Heart right ventricle (tissue), 16 donors: ENCODE measurements around the gene CELSR1. TPM values are rescaled to one million over a fixed set of nuclear protein-coding genes. Genes with fewer than 3 reads are reported as not detected.

Experiments used
- ATAC-seq, 8 donors: fragments of 200-7000 bp; cut with Tn5 transposase; one replicate each; pipeline ENCODE4 v1.9.1; 2020; ENCODE audit warnings: mild to moderate bottlenecking in 8 of 8, moderate library complexity in 8 of 8, moderate number of reproducible peaks in 1 of 8
- DNase-seq, 2 donors: peaks; one replicate each; pipeline ENCODE4 v3.0.0-alpha.2; 2020
- H3K27ac ChIP-seq, 10 donors: fragments of 200-600 bp; sonication (generic) in 2 of 10; one replicate each; pipeline versions ENCODE4 v1.5.0 to v1.8.0; 2020 to 2022; ENCODE audit warnings: mild to moderate bottlenecking in 3 of 10
- H3K27me3 ChIP-seq, 7 donors: fragments of 200-600 bp; one replicate each; pipeline ENCODE4 v1.8.0; 2021 to 2022; ENCODE audit warnings: mild to moderate bottlenecking in 2 of 7
- H3K36me3 ChIP-seq, 9 donors: fragments of 200-600 bp; sonication (generic) in 1 of 9; one replicate each; pipeline versions ENCODE4 v1.5.0 to v1.8.0; 2020 to 2022; ENCODE audit warnings: mild to moderate bottlenecking in 2 of 9
- H3K4me1 ChIP-seq, 9 donors: fragments of 200-600 bp; sonication (generic) in 1 of 9; one replicate each; pipeline versions ENCODE4 v1.5.0 to v1.8.0; 2020 to 2022; ENCODE audit warnings: mild to moderate bottlenecking in 4 of 9
- H3K4me3 ChIP-seq, 10 donors: fragments of 200-600 bp; sonication (generic) in 2 of 10; one replicate each; pipeline versions ENCODE4 v1.5.0 to v1.8.0; 2020 to 2022; ENCODE audit warnings: mild to moderate bottlenecking in 7 of 10, moderate library complexity in 2 of 10
- H3K9me3 ChIP-seq, 11 donors: fragments of 200-600 bp in 10 of 11; sonication (generic) in 2 of 11; one replicate each; pipeline versions ENCODE4 v1.5.0 to v1.8.0; 2013 to 2022; ENCODE audit warnings: mild to moderate bottlenecking in 2 of 11, control low read depth in 1 of 11, moderate library complexity in 1 of 11
- WGBS, 2 donors: extraction: QIAGEN DNeasy Blood & Tissue Kit; methylation state at CpG; one replicate each; pipeline ENCODE4 v1.1.7; 2013; ENCODE audit warnings: inconsistent platforms in 1 of 2; 5-methylcytosine and 5-hydroxymethylcytosine counted together
- intact Hi-C, 10 donors: fragments of 100-400 bp; cut with DNase I; formaldehyde crosslinking; loops; one replicate each; pipeline versions ENCODE4 v1.11.1 to v1.14.2; 2022
- polyA plus RNA-seq, 2 donors: library from polyadenylated mRNA; stranded (reverse); fragments of 200-250 nt; gene quantifications; one replicate each; pipeline ENCODE4 v1.2.3, GENCODE V29; 2013
- total RNA-seq, 10 donors: library from RNA; stranded (reverse); fragmentation: NEBNext Ultra II Directional in 3 of 10; extraction: Animal tissue kit (Norgen Biotek cat#: 25700) in 3 of 10; gene quantifications; one replicate each; pipeline versions ENCODE4 v1.2.1 to v1.2.4, GENCODE V29; 2021 to 2023
- TF ChIP-seq, protein P1 (sequence below), 9 donors: fragments of 200-600 bp; sonication (generic) in 2 of 9; IDR thresholded peaks; one replicate each; pipeline versions ENCODE4 v1.5.0 to v1.8.0; 2021 to 2022; ENCODE audit warnings: antibody characterized with exemption in 9 of 9, mild to moderate bottlenecking in 5 of 9, moderate library complexity in 1 of 9
- donor health status: Arrhythmogenic right ventricular cardiomyopathy.
- donor health status: ischemic (EF 13 %, LVEDD 7.1; RV severe dilation, severe dysfunction).
- donor health status: healthy with polysubstance abuse.
- donor health status: DM: no; HTN: yes; CAD: no.
- donor health status: DM: no; HTN: no; CAD: no.
- donor health status: ischemic (EF 25% LVEDD 6.9; RV normal size, moderate dysfunction).
- donor health status: ischemic (EF 25% LVEDD 5.7; RV mildly dilated, moderate dysfunction).
- donor health status: healthy.
- donor health status: DM: yes; HTN: yes; CAD: no.
- donor health status: Ischemic cardiomyopathy.
- donor health status: ischemic (EF 35%, LVEDD 5.7; RV mildly dilated, moderate dysfunction).
- donor health status: nonischemic (EF 11% LVEDD 7.7; RV severe dilation, severe dysfunction).
- donor health status: DM: yes; HTN: yes; CAD: no.
- donor health status: PGD.
- donor health status: ischemic (EF 29% LVEDD 5.4; RV normal size, mild dysfunction).
- donor health status: nonischemic (EF 23%, LVEDD 6.1; RV moderate dilation, normal function).

Gene CELSR1
- total and polyA plus RNA-seq, 12 donors = 4.0 to 16.7 (median 11.4) TPM

DNA sequence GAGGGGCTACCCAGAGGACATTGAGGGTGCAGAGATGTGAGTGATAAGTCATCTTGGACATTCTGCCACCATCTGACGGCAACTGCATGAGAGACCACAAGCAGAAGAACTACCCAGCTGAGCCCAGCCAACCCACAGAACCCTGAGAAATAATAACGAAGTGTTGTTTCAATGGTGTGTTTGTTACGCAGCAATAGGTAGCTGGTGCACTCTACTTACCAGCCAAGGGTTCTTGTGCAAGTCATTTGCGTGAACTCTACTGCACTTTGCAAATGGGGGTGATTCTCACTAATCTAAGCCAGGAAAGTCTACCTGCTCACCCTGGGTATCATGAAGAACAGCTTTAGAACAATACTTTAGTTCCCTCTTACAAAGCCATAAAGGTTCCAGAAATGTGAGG lies 15.8 kb upstream of the CELSR1 start:
- TF ChIP-seq, protein P1, sequence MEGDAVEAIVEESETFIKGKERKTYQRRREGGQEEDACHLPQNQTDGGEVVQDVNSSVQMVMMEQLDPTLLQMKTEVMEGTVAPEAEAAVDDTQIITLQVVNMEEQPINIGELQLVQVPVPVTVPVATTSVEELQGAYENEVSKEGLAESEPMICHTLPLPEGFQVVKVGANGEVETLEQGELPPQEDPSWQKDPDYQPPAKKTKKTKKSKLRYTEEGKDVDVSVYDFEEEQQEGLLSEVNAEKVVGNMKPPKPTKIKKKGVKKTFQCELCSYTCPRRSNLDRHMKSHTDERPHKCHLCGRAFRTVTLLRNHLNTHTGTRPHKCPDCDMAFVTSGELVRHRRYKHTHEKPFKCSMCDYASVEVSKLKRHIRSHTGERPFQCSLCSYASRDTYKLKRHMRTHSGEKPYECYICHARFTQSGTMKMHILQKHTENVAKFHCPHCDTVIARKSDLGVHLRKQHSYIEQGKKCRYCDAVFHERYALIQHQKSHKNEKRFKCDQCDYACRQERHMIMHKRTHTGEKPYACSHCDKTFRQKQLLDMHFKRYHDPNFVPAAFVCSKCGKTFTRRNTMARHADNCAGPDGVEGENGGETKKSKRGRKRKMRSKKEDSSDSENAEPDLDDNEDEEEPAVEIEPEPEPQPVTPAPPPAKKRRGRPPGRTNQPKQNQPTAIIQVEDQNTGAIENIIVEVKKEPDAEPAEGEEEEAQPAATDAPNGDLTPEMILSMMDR (IDR thresholded peaks at IDR 0.05) = no peak
- ATAC-seq (no peak), DNase-seq (no peak)
- 98 to 100% methylated on average over 4 of the region's 4 CpGs for WGBS, 2 donors
- Histone ChIP-seq H3K4me3 (no peak overlapping the region), H3K4me1 (peaks cover 7 to 47% (median 12%) of the 10 kb centered on the region in 9 donors), H3K27me3 (no peaks in the 10 kb centered on the region), H3K36me3 (peaks cover 0 to 15% (median 0%) of the 10 kb centered on the region in 9 donors), H3K27ac (no peak overlapping the region), H3K9me3 (peaks cover 0 to 25% (median 0%) of the 10 kb centered on the region in 11 donors)
- intact Hi-C loops = no loop called here

DNA sequence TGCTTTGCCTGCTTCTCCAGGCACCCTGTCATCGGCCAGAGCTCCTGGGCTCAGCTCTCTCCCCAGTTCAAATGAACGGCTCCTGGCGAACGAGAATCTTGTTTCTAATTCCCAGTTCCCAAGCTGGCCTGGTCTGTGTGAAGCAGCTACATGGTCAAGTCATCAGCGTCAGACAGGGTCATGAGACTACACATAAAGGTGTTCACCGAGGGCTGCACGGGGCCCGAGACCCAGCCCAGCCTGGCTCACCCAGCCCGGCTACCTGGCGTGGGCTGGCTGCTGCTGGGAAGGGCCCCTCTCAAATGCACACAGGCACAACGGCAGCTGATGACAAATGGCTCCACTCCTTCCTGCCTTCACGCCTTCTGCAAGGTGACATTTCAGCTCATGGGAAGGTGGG lies 14.6 kb upstream of the CELSR1 start:
- Histone ChIP-seq H3K9me3 (peaks cover 0 to 22% (median 0%) of the 10 kb centered on the region in 11 donors), H3K27ac (no peak overlapping the region), H3K4me1 (peaks cover 6 to 47% (median 16%) of the 10 kb centered on the region in 9 donors), H3K27me3 (no peaks in the 10 kb centered on the region), H3K36me3 (peaks cover 0 to 15% (median 0%) of the 10 kb centered on the region in 9 donors), H3K4me3 (no peak overlapping the region)
- TF ChIP-seq, protein P1 (IDR thresholded peaks at IDR 0.05) = no peak
- intact Hi-C loops = no loop called here
- ATAC-seq = no peak
- WGBS, 2 donors = 81 to 85% methylated on average over 12 of the region's 12 CpGs
- DNase-seq = no peak

DNA sequence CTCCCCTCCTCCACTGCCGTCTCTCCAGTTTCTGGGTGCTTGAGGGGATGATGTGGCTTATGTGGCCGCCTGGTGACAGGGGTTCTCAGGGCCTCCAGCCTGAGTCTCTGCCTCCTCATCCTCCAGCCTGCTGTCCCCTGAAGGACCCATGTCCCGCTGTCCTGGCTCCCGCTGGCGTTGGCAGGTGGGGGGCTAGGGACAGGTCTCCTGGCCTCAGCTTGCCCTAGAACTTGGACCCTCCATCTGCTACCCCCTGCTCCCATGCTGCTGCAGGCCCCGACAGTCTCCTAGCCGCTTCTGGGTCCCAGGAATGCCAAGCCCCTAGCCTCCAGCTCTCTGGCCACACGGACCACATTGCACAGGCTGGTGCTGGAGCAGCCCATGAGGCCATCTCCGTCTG lies 13.9 kb upstream of the CELSR1 start:
- Histone ChIP-seq H3K4me1 (peaks cover 6 to 52% (median 20%) of the 10 kb centered on the region in 9 donors), H3K36me3 (peaks cover 0 to 15% (median 0%) of the 10 kb centered on the region in 9 donors), H3K9me3 (peaks cover 0 to 15% (median 0%) of the 10 kb centered on the region in 11 donors), H3K4me3 (no peak overlapping the region), H3K27me3 (no peaks in the 10 kb centered on the region), H3K27ac (no peak overlapping the region)
- WGBS, 2 donors = 82 to 86% methylated on average over 9 of the region's 9 CpGs
- ATAC-seq (no peak), DNase-seq (no peak)
- TF ChIP-seq, protein P1 (IDR thresholded peaks at IDR 0.05) = no peak
- intact Hi-C loops = no loop called here

DNA sequence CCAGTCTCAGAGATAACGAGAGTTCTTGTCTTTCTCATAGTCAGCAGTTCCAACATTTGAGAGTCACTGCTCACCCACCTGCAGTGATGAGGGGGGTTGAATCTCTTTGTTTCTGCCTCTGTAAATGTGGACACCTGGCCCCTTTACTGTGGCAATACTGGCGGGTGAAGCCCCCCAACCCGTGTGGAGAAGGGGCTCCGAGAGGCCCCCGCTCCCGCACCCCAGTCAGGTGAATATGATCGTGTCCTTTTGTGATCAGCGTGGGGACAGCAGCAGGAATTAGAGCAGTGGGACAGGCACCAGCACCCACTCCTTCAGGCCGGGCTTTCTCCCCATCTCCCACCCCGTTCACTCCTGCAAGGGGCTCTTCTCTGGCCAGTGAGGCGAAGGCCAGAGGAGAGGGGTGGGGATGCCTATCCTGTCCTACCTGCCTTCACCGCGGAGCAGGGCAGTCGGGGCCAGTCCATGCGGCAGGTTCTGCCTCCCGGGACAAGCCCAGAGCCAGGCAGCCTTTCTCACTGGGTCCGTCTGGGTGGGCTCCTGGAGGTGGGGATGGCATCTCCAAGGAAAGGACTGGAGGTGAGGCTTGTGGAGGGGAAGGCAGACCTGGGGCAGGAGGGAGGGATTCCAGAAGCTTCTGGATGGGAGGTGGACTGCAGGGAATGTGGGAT lies 12.7 kb upstream of the CELSR1 start:
- 74 to 85% methylated on average over 17 of the region's 17 CpGs for WGBS, 2 donors
- Histone ChIP-seq H3K27ac (peak overlapping the region in 9 of 10 donors; percentile 85 to 99 (median 92)), H3K36me3 (peaks cover 0 to 15% (median 0%) of the 10 kb centered on the region in 9 donors), H3K9me3 (peaks cover 0 to 13% (median 0%) of the 10 kb centered on the region in 11 donors), H3K27me3 (no peaks in the 10 kb centered on the region), H3K4me1 (peaks cover 6 to 65% (median 27%) of the 10 kb centered on the region in 9 donors), H3K4me3 (peak overlapping the region in 8 of 10 donors; percentile 1 to 33 (median 10))
- TF ChIP-seq, protein P1 (IDR thresholded peaks at IDR 0.05) = no peak
- ATAC-seq (no peak), DNase-seq (no peak)
- intact Hi-C loops = loop anchor here in 3 of 10 donors (5.0 to 10.0 kb wide), 2 partner anchors 203 to 425 kb away; no protein-coding TSS in a partner anchor
